Colon (tissue), 2 donors: ENCODE results near the gene TPP2.
A peak's percentile ranks its signal among the peaks of the same experiment; 100 is the strongest.

Experiments
- FAIRE-seq: peaks from 2 replicates; lab custom pipeline; 2012; peaks lifted over from hg19 to GRCh38; lab: Jason Lieb, UNC
- donor health status: control.
- donor health status: control.

Gene TPP2

GRCh38 chr13:102597029-102597961, 509 bp downstream of the TPP2 start:
- FAIRE-seq = no peak

- no peak for FAIRE-seq
Measured at GRCh38 chr13:102598061-102598460, 1.3 kb downstream of the TPP2 start.

DNA sequence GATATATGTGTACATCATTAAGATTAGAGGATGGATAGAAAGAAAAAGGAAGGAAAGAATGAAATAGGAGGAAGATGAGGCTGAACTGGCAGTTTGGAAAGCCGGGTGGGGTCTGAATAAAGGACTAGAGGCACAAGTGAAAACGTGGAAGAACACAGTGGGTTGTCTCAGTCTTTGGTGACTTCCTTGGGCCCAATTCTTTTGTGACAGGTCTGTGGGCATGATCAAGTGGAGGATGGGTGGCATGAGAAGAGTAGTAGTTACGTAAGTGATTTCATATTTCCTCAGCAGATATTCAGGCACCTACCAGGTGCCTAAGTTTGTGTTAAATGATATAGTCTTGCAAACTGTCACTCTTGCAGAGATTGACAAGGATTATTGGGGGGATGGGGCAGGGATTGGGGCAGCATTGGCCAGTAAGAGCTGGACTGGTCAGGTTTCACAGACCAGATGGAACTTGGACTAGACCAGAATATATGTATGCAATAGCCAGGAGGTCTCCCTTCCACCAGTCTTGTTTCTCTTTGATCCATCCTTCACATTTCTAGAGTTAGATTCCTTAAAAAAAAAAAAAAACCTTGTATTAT, 2.7 kb downstream of the TPP2 start:
- no peak for FAIRE-seq

- FAIRE-seq = no peak
Measured at GRCh38 chr13:102606537-102607309, 9.9 kb downstream of the TPP2 start.

- FAIRE-seq = no peak
Measured at GRCh38 chr13:102608974-102609373, 12.2 kb downstream of the TPP2 start.

DNA sequence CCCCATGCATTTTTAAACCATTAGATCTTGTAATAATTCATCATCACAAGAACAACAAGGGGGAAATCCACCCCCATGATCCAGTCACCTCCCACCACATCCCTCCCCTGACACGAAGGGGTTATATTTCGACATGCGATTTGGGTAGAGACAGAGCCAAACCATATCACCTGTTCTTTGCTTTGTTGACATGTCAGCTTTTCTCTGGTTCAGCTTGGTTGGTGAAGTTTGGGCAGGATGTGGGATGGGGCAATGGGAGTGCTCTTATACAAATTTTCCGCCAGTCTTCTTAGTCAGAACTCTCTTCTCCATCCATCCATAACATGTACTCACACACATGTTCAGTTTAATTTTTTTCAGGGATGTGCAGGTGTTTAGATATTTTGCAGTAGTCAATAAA, 12.9 kb downstream of the TPP2 start:
- no peak for FAIRE-seq

DNA sequence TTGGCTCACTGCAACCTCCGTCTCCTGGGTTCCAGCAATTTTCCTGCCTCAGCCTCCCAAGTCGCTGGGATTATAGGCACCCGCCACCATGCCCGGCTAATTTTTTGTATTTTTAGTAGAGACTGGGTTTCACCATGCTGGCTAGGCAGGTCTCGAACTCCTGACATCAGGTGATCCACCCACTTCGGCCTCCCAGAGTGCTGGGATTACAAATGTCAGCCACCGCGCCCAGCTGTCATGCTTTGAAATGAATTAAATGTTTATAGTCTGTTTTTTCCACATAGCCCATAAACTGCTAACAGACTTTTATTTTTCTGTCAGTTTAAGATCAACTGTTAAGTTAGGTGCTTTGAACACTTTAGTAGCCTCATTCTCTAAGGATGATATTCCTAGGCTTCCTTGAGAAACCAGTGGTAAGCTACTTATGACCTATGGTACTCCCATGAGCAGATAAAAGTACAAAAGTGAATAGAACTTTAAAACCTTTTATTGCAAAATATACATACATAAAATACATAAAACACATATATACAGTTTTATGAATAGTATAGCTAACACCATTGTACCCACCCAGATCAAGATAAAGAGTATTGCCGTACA, 13.6 kb downstream of the TPP2 start:
- FAIRE-seq = peak; percentile 53

DNA sequence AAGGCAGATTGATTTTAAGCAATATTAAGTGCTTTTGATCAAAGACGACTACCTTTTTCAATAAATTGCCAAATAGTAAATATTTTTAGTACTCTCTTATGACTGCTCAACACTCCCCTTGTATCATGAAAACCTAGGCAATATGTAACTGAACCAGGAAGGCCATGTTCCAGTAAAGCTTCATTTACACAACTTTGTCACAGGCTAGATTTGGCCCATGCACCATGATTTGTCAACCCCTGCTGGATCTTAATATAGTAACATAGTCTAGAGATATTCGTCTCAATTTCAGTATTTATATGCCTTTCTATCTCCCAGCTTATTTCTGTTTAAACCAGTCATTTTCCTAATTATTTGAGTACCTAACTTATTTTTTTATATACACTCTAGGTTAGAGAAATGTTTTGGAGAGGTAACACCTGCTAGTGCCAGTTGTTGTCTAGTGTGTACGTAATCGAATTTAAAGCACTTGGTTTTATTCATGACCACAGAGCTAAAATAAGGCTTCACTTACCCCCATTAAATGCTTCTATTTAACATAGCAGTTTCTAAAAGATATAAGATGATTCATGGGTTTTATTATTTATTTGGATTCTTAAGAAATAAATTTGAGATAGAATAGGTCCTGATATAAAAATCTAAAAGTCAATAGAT, 21.0 kb downstream of the TPP2 start:
- no peak for FAIRE-seq

DNA sequence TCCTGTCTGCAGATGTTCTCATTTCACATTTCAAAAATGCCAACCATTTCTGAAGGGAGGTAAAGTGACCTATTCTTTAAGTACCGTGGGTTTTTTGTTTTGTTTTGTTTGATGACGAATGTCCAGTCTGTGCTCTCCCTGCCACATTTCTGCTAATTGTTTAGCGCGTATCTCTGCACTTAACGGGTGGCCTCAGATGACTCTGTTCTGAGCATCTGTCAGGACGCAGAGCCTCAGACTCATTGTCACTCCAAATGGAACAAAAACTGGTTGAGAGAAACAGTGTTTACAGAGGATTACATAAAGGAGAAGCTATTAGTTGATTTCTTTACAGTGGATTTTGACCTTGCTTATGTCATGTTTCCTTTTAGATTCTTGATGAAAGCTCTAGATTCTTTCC, 23.7 kb downstream of the TPP2 start:
- FAIRE-seq = no peak

- peak; percentile 36 for FAIRE-seq
Measured at GRCh38 chr13:102626928-102627327, 30.1 kb downstream of the TPP2 start.

- no peak for FAIRE-seq
Measured at GRCh38 chr13:102628559-102628958, 31.8 kb downstream of the TPP2 start.

- FAIRE-seq = no peak
Measured at GRCh38 chr13:102631198-102631597, 34.4 kb downstream of the TPP2 start.

GRCh38 chr13:102638741-102639140, 42.0 kb downstream of the TPP2 start:
- FAIRE-seq = no peak

DNA sequence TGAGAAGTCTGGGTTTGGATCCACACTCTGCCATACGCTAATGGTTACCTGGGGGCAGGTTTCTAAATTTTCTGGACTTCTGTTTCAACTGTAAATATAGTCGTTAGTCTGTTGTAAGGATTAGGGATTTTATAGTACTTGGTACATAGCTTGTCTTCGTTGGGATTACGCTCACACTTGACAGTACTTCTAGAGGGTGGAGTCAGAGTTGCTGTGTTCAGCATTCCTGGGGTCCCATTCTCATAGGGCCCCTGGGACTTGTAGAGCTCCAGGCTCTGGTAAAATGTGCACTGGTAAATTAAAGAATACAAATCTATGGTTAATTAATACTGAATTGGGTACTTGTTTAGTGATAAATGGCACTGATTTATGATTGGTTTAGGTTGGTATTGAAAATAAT, 45.2 kb downstream of the TPP2 start:
- FAIRE-seq = no peak

- no peak for FAIRE-seq
Measured at GRCh38 chr13:102642475-102642874, 45.7 kb downstream of the TPP2 start.

GRCh38 chr13:102643656-102644055, 46.9 kb downstream of the TPP2 start:
- no peak for FAIRE-seq

DNA sequence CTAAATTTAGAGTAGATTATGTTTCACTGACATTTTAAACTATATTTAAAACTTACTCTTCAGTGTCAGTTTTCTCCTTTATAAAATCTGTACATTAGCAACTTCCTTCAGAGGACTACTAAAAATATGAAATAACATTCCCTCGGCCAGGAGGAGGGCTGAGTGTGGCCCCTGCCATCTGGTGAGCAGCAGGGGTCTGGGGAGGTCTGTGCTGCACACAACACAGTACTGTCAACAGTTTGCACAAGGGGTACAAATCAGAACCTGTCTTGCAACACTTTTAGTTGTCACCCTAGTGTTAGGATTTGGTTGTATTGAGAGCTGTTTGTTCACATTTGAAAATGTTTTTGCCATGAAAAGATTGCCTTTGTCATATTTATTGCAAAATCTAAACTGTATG, 48.9 kb downstream of the TPP2 start:
- FAIRE-seq = no peak

DNA sequence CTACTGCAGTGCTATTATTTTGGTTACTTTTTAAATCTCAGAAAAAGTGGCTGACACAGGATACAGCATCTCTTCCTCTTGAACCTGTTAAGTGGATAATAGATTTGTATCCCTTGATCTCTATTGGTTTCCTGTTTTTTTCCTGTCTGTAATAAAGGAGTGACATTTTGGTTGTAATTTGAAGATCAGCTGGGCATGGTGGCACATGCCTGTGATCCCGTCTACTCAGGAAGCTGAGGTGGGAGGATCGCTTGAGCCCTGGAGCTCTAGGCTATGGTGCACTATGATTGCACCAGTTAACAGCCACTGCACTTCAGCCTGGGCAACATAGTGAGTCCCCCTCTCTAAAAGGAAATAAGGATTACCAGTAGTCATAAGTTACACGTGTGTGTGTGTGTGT, 51.3 kb downstream of the TPP2 start:
- FAIRE-seq = no peak

DNA sequence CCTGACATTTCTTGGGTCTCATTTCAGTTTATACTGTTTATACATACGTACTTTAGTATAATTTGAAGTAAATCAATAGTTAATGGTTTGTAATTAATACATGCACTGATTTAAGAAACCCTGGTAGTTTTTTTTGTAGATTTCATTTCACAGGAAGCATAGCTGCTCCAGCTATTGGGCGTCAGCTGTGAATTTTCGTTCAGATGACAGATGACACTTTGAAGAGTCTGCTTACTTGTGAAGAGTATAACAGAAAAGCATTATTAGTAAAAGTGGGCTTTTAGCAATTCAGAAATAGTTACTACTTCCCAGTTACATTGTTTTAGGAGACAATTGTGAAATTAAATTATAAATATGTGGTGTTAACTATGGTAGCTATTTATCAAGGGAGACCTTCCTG, 53.7 kb downstream of the TPP2 start:
- no peak for FAIRE-seq

DNA sequence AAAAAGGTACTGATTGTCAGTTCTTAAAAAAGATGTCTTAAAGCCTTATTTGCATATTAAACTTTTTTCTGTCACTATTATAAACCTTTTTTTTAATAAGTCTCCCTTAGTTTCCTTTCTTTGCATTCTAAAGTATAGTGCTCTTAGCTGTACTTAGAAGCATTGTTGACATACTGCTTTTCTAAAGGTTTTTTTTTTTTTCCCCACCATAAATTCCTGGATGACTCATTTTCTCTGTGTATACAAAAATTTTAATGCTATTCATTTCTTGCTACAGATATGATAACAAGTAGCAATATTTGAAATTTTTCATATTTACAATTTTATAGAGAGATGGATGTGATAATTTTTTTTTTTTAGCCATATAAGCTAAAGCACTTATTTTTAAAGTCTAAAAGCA, 54.6 kb downstream of the TPP2 start:
- no peak for FAIRE-seq

GRCh38 chr13:102651892-102652291, 55.1 kb downstream of the TPP2 start:
- FAIRE-seq = no peak

GRCh38 chr13:102654756-102655155, 58.0 kb downstream of the TPP2 start:
- no peak for FAIRE-seq
